HG02759 (cell line): Measurements from ENCODE around the gene ZNF618.

Experiments
- ATAC-seq: cut with Tn5 transposase; IDR thresholded peaks from one replicate; pipeline ENCODE4 v1.9.1; 2021; ENCODE audit warnings: mild to moderate bottlenecking, moderate library complexity; ENCODE audit not compliant: unreplicated experiment

The ZNF618 gene

GRCh38 chr9:113876151-113876992 lies at the start of gene ZNF618:
Gene ZNF618 (plus strand): TSS chr9:113876309. CDS start chr9:113876381, 72 bp downstream.
- peak; percentile 67 for ATAC-seq

GRCh38 chr9:113828221-113828620 lies 47.9 kb upstream of the ZNF618 start:
- no peak for ATAC-seq

GRCh38 chr9:113837334-113837733 lies 38.8 kb upstream of the ZNF618 start:
- ATAC-seq, result no peak

GRCh38 chr9:113842086-113842485 lies 34.0 kb upstream of the ZNF618 start:
- no peak for ATAC-seq

- ATAC-seq, result no peak
These were observed 31.6 kb upstream of the ZNF618 start for GRCh38 chr9:113844466-113844865.

- ATAC-seq, result no peak
These were observed 24.8 kb upstream of the ZNF618 start for GRCh38 chr9:113851359-113851758.

- no peak for ATAC-seq
These were observed 24.2 kb upstream of the ZNF618 start for GRCh38 chr9:113851873-113852272.

GRCh38 chr9:113853333-113853732 lies 22.8 kb upstream of the ZNF618 start:
- ATAC-seq, result no peak

- no peak for ATAC-seq
These were observed 21.8 kb upstream of the ZNF618 start for GRCh38 chr9:113854310-113854709.

GRCh38 chr9:113857875-113858274 lies 18.2 kb upstream of the ZNF618 start:
- ATAC-seq, result no peak

- ATAC-seq, result no peak
These were observed 17.8 kb upstream of the ZNF618 start for GRCh38 chr9:113858282-113858681.

- no peak for ATAC-seq
These were observed 12.8 kb upstream of the ZNF618 start for GRCh38 chr9:113863345-113863744.

GRCh38 chr9:113868501-113868900 lies 7.6 kb upstream of the ZNF618 start:
- ATAC-seq, result no peak

GRCh38 chr9:113872485-113873143 lies 3.5 kb upstream of the ZNF618 start:
- no peak for ATAC-seq

GRCh38 chr9:113873446-113873845 lies 2.7 kb upstream of the ZNF618 start:
- no peak for ATAC-seq

- ATAC-seq, result no peak
These were observed 2.2 kb upstream of the ZNF618 start for GRCh38 chr9:113873926-113874325.

GRCh38 chr9:113875459-113876150 lies 504 bp upstream of the ZNF618 start:
- peak; percentile 37 for ATAC-seq

- ATAC-seq, result no peak
These were observed 872 bp downstream of the ZNF618 start for GRCh38 chr9:113876993-113877368.

GRCh38 chr9:113879318-113879717 lies 3.2 kb downstream of the ZNF618 start:
- ATAC-seq, result no peak

GRCh38 chr9:113879911-113880310 lies 3.8 kb downstream of the ZNF618 start:
- ATAC-seq, result no peak

GRCh38 chr9:113882181-113882580 lies 6.1 kb downstream of the ZNF618 start:
- ATAC-seq, result no peak
